HepG2 (cell line): ENCODE results near the gene COL4A2. TPM values are rescaled to one million over a fixed set of nuclear protein-coding genes. Genes with fewer than 3 reads are reported as not detected.

Experiments used
- ATAC-seq: fragments of 200-7000 bp; cut with Tn5 transposase; 3 replicates; pipeline ENCODE4 v1.9.1; 2020; ENCODE audit warnings: mild to moderate bottlenecking, moderate library complexity
- BruUV-seq: library from RNA; stranded (reverse); fragments of 400-500 nt; replicated peaks from 2 replicates; lab custom pipeline; 2021; lab: Mats Ljungman, UMichigan
- CTCF ChIA-PET: fragments of 300-600 bp; formaldehyde crosslinking; extraction: SDS; loops from one replicate; lab custom pipeline; 2021; ENCODE audit warnings: low total read pairs, inconsistent platforms, low intra/inter-chr PET ratio; lab: Yijun Ruan, JAX
- POLR2A ChIA-PET: fragments of 350-600 bp; sonication (Branson Sonifier 250); formaldehyde crosslinking; loops from one replicate; lab custom pipeline; 2020; ENCODE audit warnings: antibody characterized with exemption, inconsistent platforms; lab: Yijun Ruan, JAX
- DNase-seq: peaks from one replicate; pipeline ENCODE4 v3.0.0-alpha.2; 2015; ENCODE audit warnings: low spot score
- FAIRE-seq: peaks from 3 replicates; lab custom pipeline; 2011; peaks lifted over from hg19 to GRCh38; lab: Jason Lieb, UNC
- H2AFZ ChIP-seq: one replicate; pipeline ENCODE4 v1.6.1; 2011; ENCODE audit warnings: low read length, inconsistent platforms
- H3K27ac ChIP-seq: fragments of 300-600 bp; 3 replicates; pipeline ENCODE4 v1.8.0; 2011; ENCODE audit warnings: mixed run types, mild to moderate bottlenecking, mixed read lengths, low read length, inconsistent platforms; ENCODE audit not compliant: insufficient read depth; ENCODE audit errors: extremely low read length
- H3K27me3 ChIP-seq, 2 experiments: fragments of 200-600 bp in 1 of 2; 2 replicates in 1 of 2; 3 replicates in 1 of 2; pipeline versions ENCODE4 v1.6.0 to v1.8.0; 2011; ENCODE audit warnings: low read length in 2 of 2, mild to moderate bottlenecking in 2 of 2, moderate library complexity in 2 of 2, inconsistent platforms in 1 of 2; ENCODE audit not compliant: insufficient read depth in 2 of 2, control insufficient read depth in 1 of 2
- H3K36me3 ChIP-seq, 2 experiments: fragments of 200-600 bp in 1 of 2; replicated peaks in 1 of 2; 2 replicates in 1 of 2; 3 replicates in 1 of 2; pipeline versions ENCODE4 v1.5.1 to v1.8.0; 2011; ENCODE audit warnings: low read length in 2 of 2, inconsistent platforms in 1 of 2; ENCODE audit not compliant: insufficient read depth in 2 of 2, control insufficient read depth in 1 of 2
- H3K4me1 ChIP-seq: 2 replicates; pipeline ENCODE4 v1.5.1; 2012; ENCODE audit warnings: low read length, inconsistent platforms; ENCODE audit not compliant: insufficient read depth
- H3K4me2 ChIP-seq: 2 replicates; pipeline ENCODE4 v1.6.0; 2011; ENCODE audit warnings: low read depth, low read length, inconsistent platforms
- H3K4me3 ChIP-seq, 3 experiments: fragments of 200-600 bp in 1 of 3; sonication (generic), shearing (Covaris generic) in 1 of 3; replicated peaks in 1 of 3; 2 replicates each; pipeline ENCODE4 v1.5.1; 2011 to 2016; ENCODE audit warnings: low read length in 3 of 3, inconsistent platforms in 2 of 3, low read depth in 2 of 3, mild to moderate bottlenecking in 2 of 3, control low read depth in 1 of 3, mixed read lengths in 1 of 3; ENCODE audit not compliant: insufficient read depth in 1 of 3
- H3K79me2 ChIP-seq: one replicate; pipeline ENCODE4 v1.6.1; 2011; ENCODE audit warnings: low read length, inconsistent platforms; ENCODE audit not compliant: insufficient read depth
- H3K9ac ChIP-seq: 2 replicates; pipeline ENCODE4 v1.6.0; 2011; ENCODE audit warnings: mild to moderate bottlenecking, low read depth, low read length, inconsistent platforms; ENCODE audit not compliant: insufficient read depth
- H3K9me3 ChIP-seq: 2 replicates; pipeline ENCODE4 v1.5.1; 2012; ENCODE audit warnings: mild to moderate bottlenecking, low read length
- H4K20me1 ChIP-seq: 2 replicates; pipeline ENCODE4 v1.6.0; 2011; ENCODE audit warnings: inconsistent platforms, mild to moderate bottlenecking, low read length, moderate library complexity; ENCODE audit not compliant: insufficient read depth
- DMAP1 ChIP-seq: IDR thresholded peaks from 2 replicates; pipeline ENCODE4 v1.6.1; 2016
- FOXP1 ChIP-seq, 2 experiments: fragments of 450-650 bp in 1 of 2; IDR thresholded peaks; 2 replicates each; pipeline ENCODE4 v1.6.1; 2017 to 2018; ENCODE audit warnings: antibody characterized with exemption in 1 of 2
- KLF12 ChIP-seq: sonication (generic); formaldehyde crosslinking; IDR thresholded peaks from 2 replicates; pipeline ENCODE4 v1.4.0; 2020; ENCODE audit warnings: missing genetic modification reagents, borderline replicate concordance
- PRMT3 ChIP-seq: sonication (generic); formaldehyde crosslinking; IDR thresholded peaks from 2 replicates; pipeline ENCODE4 v1.8.1; 2022; ENCODE audit warnings: low read depth, mild to moderate bottlenecking, moderate library complexity, missing genetic modification reagents, borderline replicate concordance
- SALL2 ChIP-seq: sonication (generic); formaldehyde crosslinking; IDR thresholded peaks from 2 replicates; pipeline ENCODE4 v1.8.1; 2023; ENCODE audit warnings: mild to moderate bottlenecking, missing genetic modification reagents, inconsistent platforms
- TOPORS ChIP-seq: sonication (generic); formaldehyde crosslinking; IDR thresholded peaks from 2 replicates; pipeline ENCODE4 v1.8.0; 2023; ENCODE audit warnings: mild to moderate bottlenecking, missing genetic modification reagents
- ZEB1 ChIP-seq: IDR thresholded peaks from 2 replicates; pipeline ENCODE4 v1.6.1; 2012; ENCODE audit warnings: mild to moderate bottlenecking, low read depth, inconsistent platforms; ENCODE audit not compliant: insufficient replicate concordance
- ZFP90 ChIP-seq: sonication (generic); formaldehyde crosslinking; IDR thresholded peaks from 2 replicates; pipeline ENCODE4 v1.8.0; 2022; ENCODE audit warnings: missing genetic modification reagents, mild to moderate bottlenecking, inconsistent platforms, borderline replicate concordance
- ZFX ChIP-seq: sonication (generic); formaldehyde crosslinking; IDR thresholded peaks from 2 replicates; pipeline ENCODE4 v1.4.0; 2020; ENCODE audit warnings: mild to moderate bottlenecking, low read depth, missing genetic modification reagents, moderate library complexity
- ZFYVE20 ChIP-seq: sonication (generic); formaldehyde crosslinking; IDR thresholded peaks from 2 replicates; pipeline ENCODE4 v1.8.0; 2023; ENCODE audit warnings: low read depth, mild to moderate bottlenecking, moderate library complexity, missing genetic modification reagents, borderline replicate concordance
- ZKSCAN1 ChIP-seq: fragments of 150-350 bp; IDR thresholded peaks from 2 replicates; pipeline ENCODE4 v1.6.1; 2014; ENCODE audit warnings: low read length
- WGBS: methylation state at CpG from one replicate; pipeline ENCODE4 v1.1.6; 2017; ENCODE audit warnings: low lambda C conversion rate; 5-methylcytosine and 5-hydroxymethylcytosine counted together
- in situ Hi-C: cut with HindIII; loops from 2 replicates; pipeline ENCODE4 v1.10.0; 2017; ENCODE audit warnings: low pct_unique_long_range_greater_than_20kb; ENCODE audit not compliant: extremely low pct_ligation_motif_present
- intact Hi-C: fragments of 100-400 bp; cut with micrococcal nuclease; formaldehyde crosslinking; loops from one replicate; pipeline ENCODE4 v1.10.0; 2022; ENCODE audit not compliant: unreplicated experiment
- polyA plus RNA-seq, 8 experiments: library from polyadenylated mRNA; depleted of rRNA in 3 of 8; stranded (reverse) in 7 of 8; unstranded in 1 of 8; fragments of >200 nt; fragmentation: Illumina TruSeq in 4 of 8; extraction: Trizol in 4 of 8; gene quantifications; 2 replicates each; pipeline versions ENCODE4 v1.2.1 to v1.2.3, GENCODE V29; 2011 to 2016; ENCODE audit warnings: low read depth in 4 of 8, missing spikeins in 1 of 8, mixed read lengths in 1 of 8; ENCODE audit not compliant: insufficient read depth in 1 of 8
- total RNA-seq, 5 experiments: library from RNA; depleted of rRNA; stranded (reverse); fragments of >200 nt; fragmentation: Illumina TruSeq; extraction: Trizol; gene quantifications; 2 replicates each; pipeline ENCODE4 v1.2.3, GENCODE V29; 2016; ENCODE audit warnings: low read depth in 1 of 5

Gene COL4A2
- total and polyA plus RNA-seq, 2 of the 13 experiments (the other 11 are each of a cell fraction or from before 2014, with no cell fraction given) = 0.22 to 1.9 TPM

GRCh38 chr13:110261166-110262081 lies 45.7 kb upstream of the COL4A2 start:
- no peak for FAIRE-seq
- no peak overlapping the region for H3K9ac ChIP-seq
- no peaks in the 10 kb centered on the region for H3K9me3 ChIP-seq
- ChIA-PET CTCF (no interaction called here), POLR2A (no interaction called here)
- no peaks in the 10 kb centered on the region for H3K36me3 ChIP-seq
- H3K79me2 ChIP-seq = no peaks in the 10 kb centered on the region
- no peak for ATAC-seq
- no peak overlapping the region for H3K4me3 ChIP-seq
- H3K27me3 ChIP-seq = peaks cover 0 to 1% of the 10 kb centered on the region in 2 experiments; a peak in 1 of 5 replicates
- no peak overlapping the region for H3K27ac ChIP-seq
- intact Hi-C loops = no loop called here
- 78% methylated on average over 12 of the region's 19 CpGs for WGBS
- H3K4me1 ChIP-seq = peaks cover 13% of the 10 kb centered on the region
- TF ChIP-seq TOPORS (CRISPR knock-in tag) = no peak
- TF ChIP-seq FOXP1 (IDR thresholded peaks at IDR 0.05) = no peak
- no peak for TF ChIP-seq FOXP1 (CRISPR knock-in tag; IDR thresholded peaks at IDR 0.05)
- no peak for TF ChIP-seq PRMT3 (CRISPR knock-in tag)
- TF ChIP-seq DMAP1 = no peak
- H2AFZ ChIP-seq = no peak overlapping the region
- DNase-seq = no peak
- no TSS peak for BruUV-seq
- in situ Hi-C loops = no loop called here
- H4K20me1 ChIP-seq = no peaks in the 10 kb centered on the region
- H3K4me2 ChIP-seq = no peak overlapping the region

- DNase-seq (no peak), FAIRE-seq (no peak), ATAC-seq (no peak)
- Histone ChIP-seq H3K79me2 (no peaks in the 10 kb centered on the region), H3K4me2 (no peak overlapping the region), H2AFZ (no peak overlapping the region), H3K9ac (no peak overlapping the region), H3K4me1 (peaks cover 13% of the 10 kb centered on the region), H3K27ac (no peak overlapping the region), H3K4me3 (no peak overlapping the region), H3K9me3 (no peaks in the 10 kb centered on the region), H3K36me3 (no peaks in the 10 kb centered on the region), H3K27me3 (peaks cover 1 to 2% of the 10 kb centered on the region in 2 experiments; a peak in 2 of 5 replicates), H4K20me1 (no peaks in the 10 kb centered on the region)
- WGBS = 28% methylated on average over 3 of the region's 11 CpGs
- ChIA-PET CTCF (no interaction called here), POLR2A (no interaction called here)
- intact Hi-C loops (no loop called here), in situ Hi-C loops (no loop called here)
- BruUV-seq = no TSS peak
- TF ChIP-seq ZEB1 (no peak), ZFYVE20 (CRISPR knock-in tag) (no peak), ZKSCAN1 (no peak), ZFP90 (no peak), ZFX (CRISPR knock-in tag) (no peak), KLF12 (CRISPR knock-in tag) (no peak), SALL2 (no peak)
These were observed 45.0 kb upstream of the COL4A2 start for GRCh38 chr13:110262082-110262436.
